H1 (cell line): Measurements from ENCODE around the gene SLC25A38.

ENCODE experiments used
- BACH1 ChIP-seq: IDR thresholded peaks from 2 replicates; pipeline ENCODE4 v1.6.1; 2012; ENCODE audit warnings: low read length, improper control_type of control experiment
- CBX5 ChIP-seq: fragments of 300-800, 300-1000 bp; sonication (generic); IDR thresholded peaks from 2 replicates; pipeline ENCODE4 v1.7.1; 2016; ENCODE audit warnings: antibody characterized with exemption, low read length, low read depth
- CEBPB ChIP-seq: IDR thresholded peaks from 2 replicates; pipeline ENCODE4 v1.6.1; 2012; ENCODE audit warnings: low read depth, low read length
- EGR1 ChIP-seq: IDR thresholded peaks from 2 replicates; pipeline ENCODE4 v1.6.1; 2011; ENCODE audit warnings: low read depth, low read length, borderline replicate concordance
- EP300 ChIP-seq, 2 experiments: IDR thresholded peaks; 1 replicate in 1 of 2; 2 replicates in 1 of 2; pipeline ENCODE4 v1.6.1; 2011 to 2012; ENCODE audit warnings: low read depth in 2 of 2, low read length in 2 of 2, mild to moderate bottlenecking in 2 of 2, borderline replicate concordance in 1 of 2, inconsistent platforms in 1 of 2, moderate library complexity in 1 of 2
- GTF2F1 ChIP-seq: IDR thresholded peaks from 2 replicates; pipeline ENCODE4 v1.6.1; 2012; ENCODE audit warnings: low read depth, low read length, improper control_type of control experiment, borderline replicate concordance
- MAFK ChIP-seq: IDR thresholded peaks from 2 replicates; pipeline ENCODE4 v1.6.1; 2012; ENCODE audit warnings: low read depth, mild to moderate bottlenecking, improper control_type of control experiment, low read length
- POLR2AphosphoS5 ChIP-seq: IDR thresholded peaks from 2 replicates; pipeline ENCODE4 v1.6.1; 2011; ENCODE audit warnings: low read depth, low read length
- ZNF274 ChIP-seq: IDR thresholded peaks from 2 replicates; pipeline ENCODE4 v1.7.0; 2012; ENCODE audit warnings: low read length, borderline replicate concordance; ENCODE audit errors: extremely low read depth
- TF ChIP-seq, protein P1 (sequence below), 3 experiments: IDR thresholded peaks; 1 replicate in 2 of 3; 2 replicates in 1 of 3; pipeline versions ENCODE4 v1.5.1 to v1.6.1; 2011; ENCODE audit warnings: low read length in 3 of 3, mild to moderate bottlenecking in 3 of 3, inconsistent platforms in 2 of 3, low read depth in 1 of 3, moderate library complexity in 1 of 3; ENCODE audit not compliant: insufficient read depth in 1 of 3; ENCODE audit errors: control extremely low read depth in 1 of 3

DNA sequence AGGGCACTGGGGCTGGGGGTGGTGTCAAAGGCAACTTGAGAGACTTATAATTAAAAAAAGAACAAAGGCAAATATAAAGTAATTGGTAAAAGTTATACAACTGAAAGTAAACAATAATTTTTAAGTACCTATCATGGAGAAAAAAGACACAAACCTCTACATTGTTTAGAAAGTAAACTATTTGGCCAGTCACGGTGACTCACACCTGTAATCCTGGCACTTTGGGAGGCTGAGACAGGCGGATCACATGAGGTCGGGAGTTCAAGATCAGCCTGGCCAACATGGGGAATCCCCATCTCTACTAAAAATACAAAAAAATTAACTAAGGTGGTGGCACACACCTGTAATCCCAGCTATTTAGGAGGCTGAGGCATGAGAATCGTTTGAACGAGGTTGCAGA lies 49.2 kb downstream of the SLC25A38 start:
- TF ChIP-seq MAFK: no peak
- TF ChIP-seq, protein P1, sequence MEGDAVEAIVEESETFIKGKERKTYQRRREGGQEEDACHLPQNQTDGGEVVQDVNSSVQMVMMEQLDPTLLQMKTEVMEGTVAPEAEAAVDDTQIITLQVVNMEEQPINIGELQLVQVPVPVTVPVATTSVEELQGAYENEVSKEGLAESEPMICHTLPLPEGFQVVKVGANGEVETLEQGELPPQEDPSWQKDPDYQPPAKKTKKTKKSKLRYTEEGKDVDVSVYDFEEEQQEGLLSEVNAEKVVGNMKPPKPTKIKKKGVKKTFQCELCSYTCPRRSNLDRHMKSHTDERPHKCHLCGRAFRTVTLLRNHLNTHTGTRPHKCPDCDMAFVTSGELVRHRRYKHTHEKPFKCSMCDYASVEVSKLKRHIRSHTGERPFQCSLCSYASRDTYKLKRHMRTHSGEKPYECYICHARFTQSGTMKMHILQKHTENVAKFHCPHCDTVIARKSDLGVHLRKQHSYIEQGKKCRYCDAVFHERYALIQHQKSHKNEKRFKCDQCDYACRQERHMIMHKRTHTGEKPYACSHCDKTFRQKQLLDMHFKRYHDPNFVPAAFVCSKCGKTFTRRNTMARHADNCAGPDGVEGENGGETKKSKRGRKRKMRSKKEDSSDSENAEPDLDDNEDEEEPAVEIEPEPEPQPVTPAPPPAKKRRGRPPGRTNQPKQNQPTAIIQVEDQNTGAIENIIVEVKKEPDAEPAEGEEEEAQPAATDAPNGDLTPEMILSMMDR (IDR thresholded peaks at IDR 0.05; ENCODE audit: control extremely low read depth in 1 of 3, insufficient read depth in 1 of 3, low read depth in 1 of 3, low read length in 3 of 3): no peak
- no peak for TF ChIP-seq EGR1
- TF ChIP-seq GTF2F1: no peak
- no peak for TF ChIP-seq EP300 (IDR thresholded peaks at IDR 0.05; ENCODE audit: borderline replicate concordance in 1 of 2, low read depth in 2 of 2, low read length in 2 of 2)
- TF ChIP-seq CBX5: no peak
- no peak for TF ChIP-seq POLR2AphosphoS5
- no peak for TF ChIP-seq ZNF274
- TF ChIP-seq BACH1: no peak
- TF ChIP-seq CEBPB: no peak
